DND-41 (cell line): ENCODE measurements around the gene RPL36A.

Experiments
- CTCF ChIP-seq: IDR thresholded peaks from 2 replicates; pipeline ENCODE4 v1.5.1; 2012; ENCODE audit warnings: borderline replicate concordance, low read length, moderate library complexity, mild to moderate bottlenecking; ENCODE audit not compliant: poor library complexity, severe bottlenecking; ENCODE audit errors: extremely low read depth
- EZH2 ChIP-seq: IDR thresholded peaks from 3 replicates; pipeline ENCODE4 v1.6.1; 2012; ENCODE audit warnings: borderline replicate concordance, low read depth, mild to moderate bottlenecking, moderate library complexity, low read length, inconsistent platforms; ENCODE audit not compliant: severe bottlenecking

GRCh38 chrX:101398694-101399093, 7.9 kb downstream of the RPL36A start:
- TF ChIP-seq CTCF (no peak), EZH2 (no peak)
